HG02981 (cell line): Measurements from ENCODE around the gene LITAF.
"Not testable (repeated sequence)": the region's sequence is repeated elsewhere in the genome, so short reads cannot be mapped to it uniquely, and the experiment has no call there.

ENCODE experiments used
- ATAC-seq: cut with Tn5 transposase; IDR thresholded peaks from one replicate; pipeline ENCODE4 v1.9.1; 2021; ENCODE audit warnings: mild to moderate bottlenecking, moderate library complexity; ENCODE audit not compliant: unreplicated experiment

The LITAF gene

DNA sequence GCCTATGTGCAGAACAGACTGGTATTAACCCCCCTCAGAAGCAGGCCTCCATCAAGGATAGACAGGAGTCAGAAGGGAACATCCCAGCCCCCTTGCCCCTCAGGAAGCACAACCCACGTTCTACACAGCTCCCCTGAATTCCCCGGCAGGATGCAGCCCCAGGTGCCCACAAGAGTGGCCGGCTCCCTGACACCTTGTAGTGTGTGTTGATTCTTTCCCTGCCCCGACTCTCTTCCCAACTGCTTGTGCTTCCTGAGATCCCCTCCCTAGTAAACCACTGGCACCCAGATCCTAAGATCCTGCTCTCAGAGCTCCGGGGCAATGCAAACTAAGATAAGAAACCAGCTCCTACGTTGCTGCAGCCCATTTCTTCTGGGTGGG is 34.8 kb upstream of the LITAF start:
- no peak for ATAC-seq

DNA sequence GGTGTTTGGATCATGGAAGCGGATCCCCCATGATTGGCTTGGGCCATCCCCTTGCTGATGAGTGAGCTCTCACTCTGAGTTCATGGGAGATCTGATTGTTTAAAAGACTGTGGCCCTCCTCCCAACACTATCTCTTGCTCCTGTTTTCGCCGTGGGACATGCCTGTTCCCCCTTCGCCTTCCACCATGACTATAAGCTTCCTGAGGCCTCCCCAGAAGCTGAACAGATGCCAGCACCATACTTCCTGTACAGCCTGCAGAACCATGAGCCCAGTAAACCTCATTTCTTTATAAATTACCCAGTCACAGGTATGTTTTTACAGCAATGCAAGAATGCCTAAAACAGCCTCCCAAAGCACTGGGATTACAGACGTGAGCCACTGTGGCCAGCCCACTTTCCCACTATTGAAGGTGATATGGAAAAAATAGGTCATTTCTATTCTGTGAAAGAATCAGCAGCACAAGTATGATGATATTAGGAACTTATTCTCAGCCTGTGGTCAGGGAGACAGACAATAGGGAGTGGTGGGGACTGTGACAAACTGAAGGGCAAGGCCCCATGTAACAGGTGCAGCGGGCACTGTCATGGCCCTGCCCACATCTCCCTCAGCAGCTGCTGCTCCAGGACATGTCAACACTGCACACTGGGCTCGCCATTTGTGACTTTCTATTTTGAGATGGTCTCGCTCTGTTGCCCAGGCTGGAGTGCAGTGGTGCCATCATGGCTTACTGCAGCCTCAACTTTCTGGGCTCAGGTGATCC is 33.7 kb upstream of the LITAF start:
- ATAC-seq: no peak

DNA sequence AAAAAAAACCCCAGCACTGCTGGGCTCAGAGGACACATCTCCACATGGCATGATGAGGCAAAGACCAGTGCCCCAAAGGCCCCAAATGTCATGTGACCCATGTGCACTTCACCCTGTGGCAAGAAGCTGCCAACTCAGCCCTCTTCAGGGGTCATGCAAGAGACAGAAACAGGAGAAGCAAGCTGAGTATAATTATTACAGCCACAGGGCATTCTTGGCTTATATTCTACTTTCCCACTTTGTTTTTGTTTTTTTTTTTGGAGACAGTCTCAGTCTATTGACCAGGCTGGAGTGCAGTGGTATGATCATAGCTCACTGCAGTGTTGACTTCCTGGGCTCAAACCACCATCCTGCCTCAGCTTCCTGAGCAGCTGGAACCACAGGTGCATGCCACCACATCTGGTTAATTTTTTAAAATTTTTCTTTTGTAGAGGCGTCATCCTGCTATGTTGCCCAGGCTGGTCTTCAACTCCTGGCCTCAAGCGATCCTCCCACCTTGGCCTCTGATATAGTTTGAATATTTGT is 32.7 kb upstream of the LITAF start:
- ATAC-seq: no peak

DNA sequence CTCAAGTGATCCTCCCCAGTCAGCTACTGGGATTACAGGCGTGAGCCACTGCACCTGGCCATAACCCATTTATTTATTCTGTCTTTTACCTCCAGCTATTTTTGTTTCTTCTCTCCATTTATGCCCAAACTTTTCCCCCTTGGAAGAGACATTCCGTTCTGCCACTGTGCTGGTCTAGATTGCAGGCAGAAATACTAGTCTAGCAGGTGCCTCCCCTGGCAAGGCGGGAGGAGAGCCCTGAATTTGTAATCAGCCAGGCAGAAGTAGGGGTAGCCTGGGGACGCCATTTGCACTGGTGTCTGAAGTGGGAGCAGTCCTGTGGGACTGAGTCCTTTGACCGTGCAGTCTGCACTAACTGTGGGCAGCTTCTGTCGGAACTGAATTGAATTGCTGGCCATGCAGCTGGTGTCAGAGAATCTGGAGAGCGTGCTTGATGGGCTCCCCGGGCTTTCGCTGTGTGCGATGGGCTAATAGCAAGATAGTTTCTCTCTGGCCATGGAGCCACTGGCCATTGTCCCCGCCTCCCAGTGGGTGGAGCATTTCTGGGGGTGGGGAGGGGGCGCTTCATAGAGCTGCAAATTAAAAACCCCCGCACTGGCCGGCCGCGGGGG is 31.5 kb upstream of the LITAF start:
- ATAC-seq: no peak

DNA sequence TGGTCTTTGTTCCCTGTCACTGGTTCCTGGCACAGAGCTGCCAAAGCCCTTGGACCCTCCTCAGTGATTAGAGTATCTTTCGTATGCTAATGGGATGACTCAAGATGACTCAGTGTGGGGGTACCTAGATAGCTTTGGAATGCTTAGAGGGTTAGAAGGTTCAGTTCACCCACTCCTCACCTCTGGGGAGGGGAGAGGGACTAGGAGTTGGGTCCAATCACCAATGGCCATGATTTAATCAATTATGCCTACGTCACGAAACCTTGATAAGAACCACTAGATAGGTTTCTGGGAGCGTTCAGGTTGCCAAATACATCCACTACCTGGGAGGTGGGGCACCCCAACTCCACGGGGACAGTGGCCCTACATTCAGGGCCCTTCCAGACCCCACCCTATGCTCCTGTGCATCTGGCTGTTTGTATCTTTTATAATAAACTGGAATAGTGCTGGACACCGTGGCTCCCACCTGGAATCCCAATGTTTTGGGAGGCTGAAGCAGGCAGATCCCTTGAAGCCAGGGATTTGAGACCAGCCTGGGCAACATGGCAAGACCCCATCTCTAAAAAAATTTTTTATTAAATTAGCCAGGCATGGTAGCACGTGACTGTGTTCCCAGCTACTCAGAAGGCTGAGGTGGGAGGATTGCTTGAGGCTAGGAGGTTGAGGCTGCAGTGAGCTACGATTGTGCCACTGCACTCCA is 29.2 kb upstream of the LITAF start:
- no peak for ATAC-seq

DNA sequence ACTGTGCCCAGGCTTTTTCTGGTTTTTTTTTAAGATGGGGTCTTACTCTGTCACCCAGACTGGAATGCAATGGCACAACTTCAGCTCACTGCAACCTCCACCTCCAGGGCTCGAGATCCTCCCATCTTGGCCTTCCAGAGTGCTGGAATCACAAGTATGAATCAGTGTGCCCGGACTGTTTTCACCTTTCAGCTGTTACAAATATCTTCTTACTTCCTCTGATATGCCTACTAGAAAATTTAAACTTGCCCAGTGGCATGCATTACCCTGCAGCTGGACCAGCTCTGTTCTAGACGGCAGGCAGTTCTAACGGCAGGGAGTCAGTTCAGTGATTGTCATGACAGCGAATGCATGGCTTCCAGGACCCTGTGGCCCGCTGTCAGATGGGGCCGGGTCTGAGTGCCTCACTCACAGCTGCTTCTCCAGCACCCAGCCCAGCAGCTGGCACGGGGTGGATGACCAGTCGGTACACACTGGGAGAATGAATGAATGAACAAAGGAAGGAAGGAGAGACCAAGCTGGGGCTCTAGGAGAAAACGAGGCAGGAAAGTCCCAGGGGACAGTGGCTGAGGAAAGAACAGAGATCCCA is 28.0 kb upstream of the LITAF start:
- ATAC-seq: no peak

DNA sequence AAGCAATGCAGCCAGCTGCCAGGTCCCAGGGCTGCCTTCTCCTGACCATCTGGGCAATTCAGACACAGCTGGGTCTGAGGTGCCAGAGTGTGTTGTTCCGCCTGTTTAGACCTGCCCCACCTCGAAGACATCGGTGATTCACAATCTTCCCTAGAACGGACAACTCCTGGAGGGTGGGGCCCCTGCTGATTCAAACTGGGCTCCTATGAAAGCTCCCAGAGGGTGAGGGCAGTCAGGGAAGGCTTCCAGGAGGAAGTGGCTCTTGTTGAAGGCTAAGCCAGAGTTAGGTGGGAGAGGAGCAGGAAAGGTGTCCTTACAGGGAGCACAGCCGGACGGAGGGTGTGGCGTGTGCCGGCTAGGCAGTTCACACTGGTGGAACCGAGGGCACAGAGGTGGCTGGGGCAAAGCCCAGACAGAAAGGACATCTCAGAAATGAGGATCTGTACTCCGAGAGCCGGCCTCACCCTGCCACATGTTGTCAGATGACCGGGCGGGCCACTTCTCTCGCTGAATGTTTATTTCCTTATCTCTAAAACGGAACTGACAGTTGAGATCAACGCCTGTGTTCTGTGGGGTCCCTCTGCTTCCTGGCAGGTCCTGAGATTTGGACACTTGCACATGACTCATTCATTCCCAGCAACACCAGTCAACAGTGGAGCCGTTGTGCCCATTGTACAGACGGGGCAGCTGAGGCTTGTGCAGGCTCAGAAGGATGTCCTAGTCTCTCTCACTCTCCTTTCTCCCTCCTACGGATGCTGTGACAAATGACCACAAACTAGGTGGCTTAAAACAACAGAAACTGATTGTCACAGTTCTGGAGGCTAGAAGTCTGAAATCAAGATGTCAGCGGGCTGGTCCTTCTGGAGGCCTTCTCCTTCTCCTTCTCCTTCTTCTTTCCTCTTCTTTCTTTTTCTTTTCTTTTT is 26.9 kb upstream of the LITAF start:
- ATAC-seq: no peak

DNA sequence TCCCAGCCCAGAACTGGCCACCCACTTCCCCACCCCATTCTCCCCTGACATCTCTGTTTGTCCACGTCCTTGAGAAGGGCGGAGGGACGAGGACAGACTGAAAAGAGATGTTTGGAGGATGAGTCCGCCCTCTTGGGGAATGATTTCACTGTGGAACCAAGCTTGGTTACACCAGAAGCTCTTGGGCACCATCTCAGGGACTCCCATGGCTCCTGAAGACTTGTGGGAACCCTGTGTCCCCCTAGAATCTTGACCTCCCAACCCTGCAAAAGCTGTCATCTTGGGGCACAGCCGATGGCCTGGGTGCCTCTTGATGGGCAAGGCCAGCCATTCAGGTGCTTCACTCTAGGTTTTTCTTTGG is 25.9 kb upstream of the LITAF start:
- ATAC-seq: no peak

DNA sequence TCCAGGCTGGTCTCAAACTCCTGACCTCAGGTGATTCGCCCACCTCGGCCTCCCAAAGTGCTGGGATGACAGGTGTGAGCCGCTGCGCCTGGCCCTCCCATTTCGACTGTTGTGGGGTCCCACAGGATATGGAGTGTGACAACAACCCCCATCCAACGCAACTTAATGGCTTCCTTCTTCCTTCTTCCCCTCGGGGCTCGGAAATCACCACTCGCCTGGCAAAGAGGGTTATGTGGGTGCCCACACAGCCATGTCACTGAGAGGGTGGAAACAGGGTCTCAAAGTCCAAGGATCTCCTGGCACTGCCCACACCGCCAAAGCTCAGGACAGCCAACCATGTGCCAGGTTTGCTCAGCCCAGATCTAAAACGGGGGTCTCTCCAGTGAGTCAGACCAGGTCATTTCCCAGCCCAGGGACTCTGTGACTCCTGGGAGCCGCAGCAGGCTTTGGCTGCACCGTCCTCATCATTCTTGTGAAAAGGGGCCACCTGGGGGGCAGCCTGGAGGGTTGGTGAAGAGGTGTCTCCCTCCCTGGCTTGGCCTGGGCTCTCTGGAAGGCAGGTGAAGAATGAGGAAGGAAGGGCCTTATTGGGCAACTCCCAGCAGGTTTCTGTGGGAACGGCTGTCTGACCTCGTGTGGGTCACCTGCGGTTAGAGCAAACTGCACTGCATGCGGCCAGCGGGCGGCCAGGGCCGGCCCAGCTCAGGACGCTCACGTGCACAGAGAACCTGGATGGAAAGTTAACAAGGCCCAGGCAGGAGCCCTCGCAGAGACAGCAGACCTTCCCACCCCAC is 25.3 kb upstream of the LITAF start:
- no peak for ATAC-seq

DNA sequence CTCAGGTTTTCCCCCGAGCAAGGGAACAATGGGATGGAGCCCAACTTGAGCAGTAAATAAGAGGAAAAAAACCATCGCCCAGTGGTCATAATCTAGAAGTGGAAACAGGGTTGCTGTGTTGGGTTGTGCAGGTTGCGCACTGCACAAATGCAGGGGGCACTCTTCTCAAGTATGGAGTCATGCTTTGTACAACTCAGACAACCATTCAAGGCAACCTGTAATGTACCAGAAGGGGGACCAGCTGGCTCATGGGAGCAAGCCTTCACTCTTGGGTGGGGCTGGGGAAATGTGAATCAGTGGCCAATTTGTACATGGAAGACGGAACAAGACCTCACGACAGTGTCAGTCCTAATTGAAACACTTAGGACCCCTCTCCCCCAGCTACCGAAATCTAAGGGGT is 23.9 kb upstream of the LITAF start:
- no peak for ATAC-seq

DNA sequence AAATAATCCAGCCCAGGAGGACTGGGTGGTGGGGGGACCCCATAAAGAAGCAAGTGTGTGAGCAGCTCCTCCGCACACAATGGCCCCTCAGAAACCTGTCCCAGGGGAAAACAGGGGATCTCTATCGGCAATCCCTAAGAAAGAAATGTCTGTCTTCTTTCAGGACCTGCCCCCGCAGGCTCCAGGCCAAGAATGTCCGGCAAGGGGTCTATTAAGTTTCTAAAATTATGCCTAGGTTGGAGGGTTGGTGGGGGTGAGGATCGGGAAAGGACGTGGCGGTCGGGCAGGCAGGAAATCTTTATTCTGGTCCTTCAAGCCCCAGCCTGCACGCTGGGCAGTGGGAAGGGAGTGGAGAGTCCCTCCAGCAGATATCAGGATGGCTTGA is 23.4 kb upstream of the LITAF start:
- no peak for ATAC-seq

DNA sequence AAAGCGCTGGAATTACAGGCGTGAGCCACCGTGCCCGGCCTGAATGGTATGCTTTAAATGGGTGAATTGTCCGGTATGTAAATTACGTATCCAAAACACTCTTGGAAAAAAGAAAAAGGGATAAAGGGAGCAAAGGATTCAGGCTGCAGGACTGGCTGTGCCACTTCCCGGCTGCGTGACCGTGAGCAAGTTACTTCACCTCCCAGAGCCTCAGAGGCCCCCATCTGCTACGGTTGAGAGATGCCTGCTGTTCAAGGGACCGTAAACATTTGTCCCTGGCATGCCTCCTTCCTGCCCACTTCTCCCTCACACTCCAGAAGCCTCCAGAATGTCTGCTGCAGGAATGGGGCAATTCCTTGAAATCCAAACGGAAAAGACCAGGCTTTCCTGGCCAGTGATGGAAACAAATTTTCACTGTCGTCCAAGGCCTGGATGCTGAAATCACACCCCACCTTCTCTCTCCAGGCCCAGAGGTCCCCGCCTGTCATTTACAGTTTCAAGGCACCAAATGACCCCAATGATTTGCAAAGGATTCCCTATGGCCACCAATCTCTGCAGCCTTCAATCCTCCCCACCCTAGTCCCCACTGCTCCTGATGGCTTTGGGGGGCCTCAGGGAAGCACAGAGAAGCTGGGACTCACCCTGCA is 22.9 kb upstream of the LITAF start:
- ATAC-seq: no peak

DNA sequence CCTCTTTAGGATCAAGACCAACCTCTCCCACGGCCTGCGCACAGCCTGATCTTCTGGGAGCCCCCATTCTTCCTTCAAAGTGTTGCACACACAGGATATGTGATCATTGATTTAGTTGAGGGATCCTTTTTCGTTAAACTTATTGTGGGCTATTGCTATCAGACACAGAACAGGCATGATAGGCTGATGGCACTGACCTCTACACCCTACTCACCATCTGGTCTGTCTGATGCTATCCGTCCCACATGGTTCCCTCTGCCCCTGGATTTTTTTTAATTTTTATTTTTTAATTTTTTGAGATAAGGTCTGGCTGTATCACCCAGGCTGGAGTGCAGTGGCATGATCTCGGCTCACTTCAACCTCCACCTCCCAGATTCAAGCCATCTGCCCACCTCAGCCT is 19.2 kb upstream of the LITAF start:
- no peak for ATAC-seq

DNA sequence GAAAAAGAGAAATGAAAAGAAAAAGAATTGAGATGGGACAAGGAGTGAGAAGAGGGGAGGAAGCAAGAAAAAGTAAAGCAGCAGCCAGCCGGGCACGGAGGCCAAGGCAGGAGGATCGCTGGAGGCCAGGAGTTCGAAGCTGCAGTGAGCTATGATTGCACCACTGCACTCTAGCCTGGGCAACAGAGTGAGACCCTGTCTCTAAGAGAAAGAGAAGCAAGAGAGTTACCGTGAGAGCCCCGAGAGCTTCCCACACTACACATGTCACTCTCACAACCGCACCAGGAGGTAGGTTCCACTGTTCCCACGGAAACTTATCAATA is 18.8 kb upstream of the LITAF start:
- no peak for ATAC-seq

DNA sequence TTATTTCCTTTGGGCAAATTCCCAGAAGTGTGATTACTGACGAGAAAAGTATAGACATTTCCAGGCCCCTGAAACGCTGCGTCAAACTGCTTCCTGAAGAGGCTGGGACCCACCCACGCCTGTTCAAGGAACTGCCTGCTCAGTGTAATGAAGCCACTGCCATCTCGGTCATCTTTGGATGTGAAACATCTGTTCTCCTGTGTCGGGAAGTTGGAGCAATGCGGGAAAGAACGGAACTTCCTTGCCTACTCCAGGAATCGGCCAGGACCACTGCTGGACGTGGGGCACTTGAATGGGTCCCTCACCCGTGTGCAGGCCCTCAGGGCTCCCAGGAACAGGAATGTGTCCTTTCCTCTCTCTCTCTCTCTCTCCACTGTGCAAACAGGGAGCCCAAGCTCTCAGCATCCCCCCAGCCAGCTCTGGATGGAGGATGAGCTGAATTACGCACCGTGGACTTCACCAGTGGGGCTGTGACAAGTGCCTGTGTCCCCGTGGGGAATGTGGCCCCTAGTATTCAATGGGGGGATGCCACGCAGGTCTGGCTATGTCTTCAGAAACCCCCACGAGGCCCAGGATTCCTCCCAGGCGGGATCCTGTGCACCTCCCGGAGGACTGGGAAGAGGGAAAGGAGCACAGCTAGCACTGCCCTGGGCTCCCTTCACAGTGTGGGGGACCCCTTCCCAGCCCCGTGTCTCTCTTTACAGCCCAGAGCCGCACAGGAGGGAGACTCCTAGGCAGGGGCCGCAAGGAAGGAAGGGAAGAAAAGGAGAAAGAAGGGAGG is 18.3 kb upstream of the LITAF start:
- ATAC-seq: no peak

DNA sequence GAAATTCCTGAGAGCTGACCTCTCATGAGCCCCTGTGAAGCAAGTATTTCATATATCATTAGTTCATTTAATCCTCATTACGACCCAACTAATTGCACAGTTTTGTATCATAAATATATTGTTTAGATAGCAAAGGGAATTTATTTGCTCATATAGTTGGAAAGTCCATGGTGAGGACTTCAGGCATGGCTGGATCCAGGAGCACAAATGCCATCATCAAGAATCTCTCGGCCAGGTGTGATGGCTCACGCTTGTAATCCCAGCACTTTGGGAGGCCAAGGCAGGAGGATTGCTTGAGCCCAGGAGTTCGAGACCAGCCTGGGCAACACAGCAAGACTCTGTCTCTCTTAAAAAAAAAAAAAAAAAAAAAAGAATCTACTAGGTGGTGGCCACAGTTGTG is 17.6 kb upstream of the LITAF start:
- ATAC-seq: not testable (repeated sequence)

DNA sequence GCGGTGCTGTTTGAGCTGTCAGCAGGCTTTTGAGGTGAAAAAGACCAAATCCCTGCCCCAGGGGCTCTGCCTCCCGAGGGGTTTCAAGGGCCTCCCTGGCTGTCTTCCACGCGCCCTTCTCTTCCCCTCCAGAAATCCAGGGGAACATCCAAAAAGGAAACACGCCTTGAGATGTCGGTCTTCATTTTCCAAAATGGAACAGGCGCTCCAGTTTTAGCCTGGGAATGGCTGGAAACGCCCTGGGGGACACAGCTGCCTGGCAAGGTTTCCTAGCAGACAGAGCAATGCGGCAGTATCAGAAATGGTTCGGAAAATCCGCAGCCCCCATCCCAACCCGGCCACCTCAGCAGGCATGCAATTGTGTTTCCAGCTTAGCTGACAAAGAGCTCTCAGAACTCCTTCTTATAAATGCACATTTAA is 16.6 kb upstream of the LITAF start:
- no peak for ATAC-seq

DNA sequence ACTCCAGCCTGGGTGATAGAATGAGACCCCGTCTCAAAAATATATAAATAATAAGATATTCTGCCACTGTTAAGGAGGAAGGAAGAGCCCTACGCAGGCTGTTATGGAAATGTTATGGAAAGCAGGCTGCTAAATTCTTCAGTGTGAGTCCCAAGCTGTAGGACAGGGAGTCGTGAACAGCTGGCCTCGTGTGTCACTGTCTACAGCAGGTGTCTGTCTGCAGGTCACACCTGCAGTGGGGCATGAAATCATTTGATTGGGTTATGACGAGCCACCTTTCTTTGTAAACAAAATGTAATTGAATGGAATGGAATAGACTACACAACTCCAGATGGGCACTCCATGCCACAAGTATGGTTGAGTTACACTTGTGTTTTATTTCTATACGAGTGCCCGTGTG is 15.6 kb upstream of the LITAF start:
- ATAC-seq: no peak

DNA sequence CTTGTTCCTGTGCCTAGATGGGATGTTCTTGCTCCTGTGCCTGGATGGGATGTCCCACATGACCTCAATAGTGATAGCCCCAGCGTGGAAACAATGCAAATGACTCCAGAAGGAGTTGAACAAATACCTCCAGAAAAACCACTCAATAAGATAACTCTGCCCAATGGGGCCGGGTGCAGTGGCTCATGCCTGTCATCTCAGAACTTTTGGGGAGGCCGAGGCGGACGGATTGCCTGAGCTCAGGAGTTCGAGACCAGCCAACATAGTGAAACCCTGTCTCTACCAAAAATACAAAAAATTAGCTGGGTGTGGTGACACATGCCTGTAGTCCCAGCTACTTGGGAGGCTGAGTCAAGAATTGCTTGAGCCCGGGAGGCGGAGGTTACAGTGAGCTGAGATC is 15.2 kb upstream of the LITAF start:
- ATAC-seq: no peak
